HEK293T (cell line): ENCODE data around the gene SECISBP2.

Experiments
- CTCF ChIA-PET: fragments of 350-600 bp; formaldehyde crosslinking; extraction: SDS; loops from one replicate; lab custom pipeline; 2021; ENCODE audit warnings: antibody characterized with exemption, inconsistent platforms; lab: Yijun Ruan, JAX
- POLR2A ChIA-PET: fragments of 350-600 bp; formaldehyde crosslinking; extraction: SDS; loops from one replicate; lab custom pipeline; 2020; ENCODE audit warnings: antibody characterized with exemption, inconsistent platforms; lab: Yijun Ruan, JAX
- DNase-seq: peaks from one replicate; pipeline ENCODE4 v3.0.0; 2012; ENCODE audit warnings: mixed read lengths; ENCODE audit errors: extremely low spot score
- ARNT ChIP-seq: fragments of 450-650 bp; IDR thresholded peaks from 2 replicates; pipeline ENCODE4 v1.6.1; 2017; ENCODE audit warnings: mild to moderate bottlenecking
- BHLHE40 ChIP-seq: fragments of 450-650 bp; IDR thresholded peaks from 2 replicates; pipeline ENCODE4 v1.6.1; 2016; ENCODE audit warnings: mild to moderate bottlenecking, moderate library complexity, borderline replicate concordance
- CTBP1 ChIP-seq: fragments of 450-650 bp; IDR thresholded peaks from 2 replicates; pipeline ENCODE4 v1.6.1; 2016; ENCODE audit warnings: borderline replicate concordance
- ELF4 ChIP-seq: fragments of 450-650 bp; IDR thresholded peaks from 2 replicates; pipeline ENCODE4 v1.6.1; 2017; ENCODE audit warnings: antibody characterized with exemption
- FOXA1 ChIP-seq: fragments of 450-650 bp; IDR thresholded peaks from 2 replicates; pipeline ENCODE4 v1.6.1; 2016; ENCODE audit warnings: mild to moderate bottlenecking
- FOXK2 ChIP-seq: fragments of 450-650 bp; IDR thresholded peaks from 2 replicates; pipeline ENCODE4 v1.6.1; 2016; ENCODE audit warnings: mild to moderate bottlenecking
- FOXM1 ChIP-seq: fragments of 450-650 bp; IDR thresholded peaks from 2 replicates; pipeline ENCODE4 v1.6.1; 2017; ENCODE audit warnings: mild to moderate bottlenecking, borderline replicate concordance
- HDGF ChIP-seq: fragments of 450-650 bp; IDR thresholded peaks from 2 replicates; pipeline ENCODE4 v1.6.1; 2017; ENCODE audit warnings: antibody characterized with exemption, borderline replicate concordance
- L3MBTL2 ChIP-seq: fragments of 450-650 bp; conservative IDR thresholded peaks from 2 replicates; pipeline ENCODE4 v1.6.1; 2016; ENCODE audit warnings: mild to moderate bottlenecking
- LEF1 ChIP-seq: fragments of 450-650 bp; IDR thresholded peaks from 2 replicates; pipeline ENCODE4 v1.6.1; 2017; ENCODE audit warnings: mild to moderate bottlenecking, borderline replicate concordance
- NFRKB ChIP-seq: fragments of 450-650 bp; IDR thresholded peaks from 2 replicates; pipeline ENCODE4 v1.6.1; 2016; ENCODE audit warnings: mild to moderate bottlenecking, moderate library complexity
- SP1 ChIP-seq: fragments of 450-650 bp; IDR thresholded peaks from 2 replicates; pipeline ENCODE4 v1.6.1; 2017
- SUZ12 ChIP-seq: fragments of 450-650 bp; IDR thresholded peaks from 2 replicates; pipeline ENCODE4 v1.6.1; 2016; ENCODE audit warnings: mild to moderate bottlenecking
- TARDBP ChIP-seq: fragments of 450-650 bp; IDR thresholded peaks from 2 replicates; pipeline ENCODE4 v1.6.1; 2016
- ZNF384 ChIP-seq: fragments of 450-650 bp; IDR thresholded peaks from 2 replicates; pipeline ENCODE4 v1.6.1; 2016
- TF ChIP-seq, protein P1 (sequence below): fragments of 450-650 bp; IDR thresholded peaks from 2 replicates; pipeline ENCODE4 v1.6.1; 2016

Gene SECISBP2

DNA sequence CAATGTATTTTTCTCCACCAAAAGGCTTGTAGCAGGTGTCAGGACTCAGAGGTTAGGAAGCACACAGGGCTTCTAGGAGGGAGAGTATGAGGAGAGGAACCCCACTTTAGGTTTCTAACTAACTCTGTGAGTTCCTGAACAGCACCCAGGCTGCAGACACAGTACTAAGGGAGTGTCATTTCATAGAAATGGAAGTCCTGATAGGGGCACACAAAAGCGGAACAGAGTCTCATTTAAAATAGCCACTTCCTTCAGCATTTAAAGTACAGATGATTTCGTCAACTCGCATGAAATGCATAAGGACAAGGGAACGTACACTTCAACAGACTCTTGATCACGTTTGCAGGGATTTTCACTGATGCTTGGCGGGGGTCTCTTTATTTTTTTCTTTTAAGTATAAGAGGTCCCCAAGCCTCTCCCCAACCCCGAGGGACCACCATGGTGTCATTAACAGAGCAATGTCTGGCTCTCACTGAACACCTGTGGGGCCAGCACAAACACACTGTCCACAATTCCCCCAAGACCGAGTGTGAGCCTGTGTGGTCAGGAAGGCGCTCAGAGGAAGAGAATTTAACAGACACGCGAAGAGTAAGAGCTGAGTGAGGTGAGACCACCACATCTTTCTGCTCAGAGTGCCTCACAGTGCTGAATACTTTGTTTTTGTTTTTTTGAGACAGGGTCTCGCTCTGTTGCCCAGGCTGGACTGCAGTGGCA is 82.3 kb downstream of the SECISBP2 start:
- DNase-seq: no peak
- TF ChIP-seq TARDBP (no peak), BHLHE40 (no peak), NFRKB (no peak), L3MBTL2 (no peak)
- TF ChIP-seq, protein P1, sequence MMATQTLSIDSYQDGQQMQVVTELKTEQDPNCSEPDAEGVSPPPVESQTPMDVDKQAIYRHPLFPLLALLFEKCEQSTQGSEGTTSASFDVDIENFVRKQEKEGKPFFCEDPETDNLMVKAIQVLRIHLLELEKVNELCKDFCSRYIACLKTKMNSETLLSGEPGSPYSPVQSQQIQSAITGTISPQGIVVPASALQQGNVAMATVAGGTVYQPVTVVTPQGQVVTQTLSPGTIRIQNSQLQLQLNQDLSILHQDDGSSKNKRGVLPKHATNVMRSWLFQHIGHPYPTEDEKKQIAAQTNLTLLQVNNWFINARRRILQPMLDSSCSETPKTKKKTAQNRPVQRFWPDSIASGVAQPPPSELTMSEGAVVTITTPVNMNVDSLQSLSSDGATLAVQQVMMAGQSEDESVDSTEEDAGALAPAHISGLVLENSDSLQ: no peak
- ChIA-PET POLR2A (no interaction called here), CTCF (interaction anchor here (0.6 kb wide), 1 partner anchor 1455 kb away, joined by 4 read pairs; no protein-coding TSS in a partner anchor)

- no peak for DNase-seq
- TF ChIP-seq ZNF384 (no peak), CTBP1 (no peak)
- POLR2A ChIA-PET: no interaction called here
- CTCF ChIA-PET: no interaction called here
These were observed 84.6 kb downstream of the SECISBP2 start for GRCh38 chr9:89402695-89403427.

DNA sequence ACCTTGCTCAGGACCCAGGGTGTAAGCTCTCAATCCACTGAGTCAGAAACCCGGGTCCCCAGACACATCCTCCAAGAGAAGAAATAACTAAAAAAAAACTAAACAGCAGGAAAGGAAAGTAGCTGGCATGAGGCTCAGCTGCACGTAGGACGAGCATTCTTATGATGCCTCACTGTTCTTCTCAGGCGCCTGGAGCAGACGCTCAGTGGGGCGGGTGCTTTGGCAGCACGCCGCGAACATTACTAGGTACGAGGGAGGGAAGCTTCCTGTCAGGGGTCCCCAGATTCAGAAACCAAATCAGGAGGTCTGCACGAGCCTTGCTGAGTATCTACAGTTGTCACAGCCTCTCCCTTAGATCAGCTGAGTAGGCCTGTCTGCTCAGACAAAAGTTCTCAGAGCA is 85.8 kb downstream of the SECISBP2 start:
- TF ChIP-seq, protein P1: no peak
- no peak for TF ChIP-seq SP1
- TF ChIP-seq LEF1: no peak
- TF ChIP-seq FOXA1: no peak
- no peak for TF ChIP-seq TARDBP
- no peak for DNase-seq
- CTCF ChIA-PET: no interaction called here
- POLR2A ChIA-PET: no interaction called here

GRCh38 chr9:89405826-89406225 is 87.5 kb downstream of the SECISBP2 start:
- POLR2A ChIA-PET: no interaction called here
- DNase-seq: no peak
- CTCF ChIA-PET: no interaction called here
- TF ChIP-seq ARNT (no peak), NFRKB (no peak), ZNF384 (no peak), ELF4 (no peak), FOXM1 (no peak), LEF1 (no peak), SUZ12 (no peak), CTBP1 (no peak), BHLHE40 (no peak), HDGF (no peak), TARDBP (no peak), SP1 (no peak)
- TF ChIP-seq, protein P1: no peak

DNA sequence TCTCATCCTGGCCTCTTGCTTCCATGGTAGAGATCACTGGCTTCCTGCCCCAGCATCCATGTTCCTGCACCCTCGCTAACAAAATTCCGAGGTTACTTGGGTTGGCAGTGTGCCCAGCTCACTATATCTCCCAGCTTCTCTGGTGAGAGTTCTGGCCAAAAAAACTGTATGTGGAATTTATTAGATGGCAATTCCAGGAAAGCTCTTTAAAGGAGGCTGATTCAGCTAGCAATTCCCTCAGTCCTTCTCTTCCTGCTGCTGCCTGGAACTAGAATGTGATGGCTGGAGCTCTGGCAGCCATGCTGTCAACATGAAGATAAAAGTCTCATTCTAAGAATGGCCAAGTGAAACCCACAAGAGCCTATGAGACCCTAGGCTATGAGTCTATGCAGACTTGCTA is 88.8 kb downstream of the SECISBP2 start:
- TF ChIP-seq FOXA1 (no peak), SUZ12 (no peak), HDGF (no peak), L3MBTL2 (no peak), FOXK2 (no peak), LEF1 (no peak), FOXM1 (no peak), SP1 (no peak), TARDBP (no peak), ELF4 (no peak), ZNF384 (no peak), CTBP1 (no peak), ARNT (no peak), BHLHE40 (no peak), NFRKB (no peak)
- CTCF ChIA-PET: no interaction called here
- DNase-seq: no peak
- POLR2A ChIA-PET: no interaction called here

- ChIA-PET CTCF (no interaction called here), POLR2A (no interaction called here)
- DNase-seq: no peak
- TF ChIP-seq CTBP1 (no peak), FOXA1 (no peak), ARNT (no peak), LEF1 (no peak), L3MBTL2 (no peak), FOXK2 (no peak), SP1 (no peak), ZNF384 (no peak), SUZ12 (no peak)
- TF ChIP-seq, protein P1: no peak
These were observed 90.4 kb downstream of the SECISBP2 start for GRCh38 chr9:89408628-89409101.
